Stimulated activated naive B cell treated with anti-CD40 and anti-IgM and Interleukin-4, amounts not matched to agents 10 μg/mL and 1 μg/mL and 100 μg/mL, for 72 hours (primary cell): ENCODE measurements around the gene MRPL24.

Experiments
- ATAC-seq, 2 donors: fragments of 150-1000 bp; cut with Tn5 transposase; replicated peaks; 2 replicates each; pipeline ENCODE4 v1.10.0; 2021; ENCODE audit warnings: moderate library complexity in 1 of 2
- DNase-seq: peaks from one replicate; pipeline ENCODE4 v3.0.0; 2021
- H3K27ac Mint-ChIP-seq: one replicate; pipeline ENCODE4 v1.8.0; 2022; ENCODE audit warnings: mild to moderate bottlenecking, mixed read lengths
- H3K27me3 Mint-ChIP-seq, 2 donors: one replicate each; pipeline ENCODE4 v1.8.0; 2022; ENCODE audit warnings: mixed read lengths in 2 of 2
- H3K36me3 Mint-ChIP-seq, 2 donors: one replicate each; pipeline ENCODE4 v1.8.0; 2022; ENCODE audit warnings: mixed read lengths in 2 of 2, mild to moderate bottlenecking in 1 of 2
- H3K4me1 Mint-ChIP-seq, 2 donors: one replicate each; pipeline ENCODE4 v1.8.0; 2022; ENCODE audit warnings: mixed read lengths in 2 of 2, mild to moderate bottlenecking in 1 of 2
- H3K4me3 Mint-ChIP-seq, 2 donors: one replicate each; pipeline ENCODE4 v1.8.0; 2022; ENCODE audit warnings: mild to moderate bottlenecking in 2 of 2, mixed read lengths in 2 of 2, moderate library complexity in 1 of 2
- H3K9me3 Mint-ChIP-seq, 2 donors: one replicate each; pipeline ENCODE4 v1.8.0; 2022; ENCODE audit warnings: mixed read lengths in 2 of 2, mild to moderate bottlenecking in 1 of 2

MRPL24 gene

GRCh38 chr1:156740741-156741480, at the start of gene MRPL24:
Gene MRPL24, minus strand, starts transcription at chr1:156741088. Its CDS starts 2,384 bp downstream, at chr1:156738704.
- peaks cover 28 to 41% of the 10 kb centered on the region in 2 donors for H3K4me1 Mint-ChIP-seq
- ATAC-seq: peak; percentile 92 to 93

DNA sequence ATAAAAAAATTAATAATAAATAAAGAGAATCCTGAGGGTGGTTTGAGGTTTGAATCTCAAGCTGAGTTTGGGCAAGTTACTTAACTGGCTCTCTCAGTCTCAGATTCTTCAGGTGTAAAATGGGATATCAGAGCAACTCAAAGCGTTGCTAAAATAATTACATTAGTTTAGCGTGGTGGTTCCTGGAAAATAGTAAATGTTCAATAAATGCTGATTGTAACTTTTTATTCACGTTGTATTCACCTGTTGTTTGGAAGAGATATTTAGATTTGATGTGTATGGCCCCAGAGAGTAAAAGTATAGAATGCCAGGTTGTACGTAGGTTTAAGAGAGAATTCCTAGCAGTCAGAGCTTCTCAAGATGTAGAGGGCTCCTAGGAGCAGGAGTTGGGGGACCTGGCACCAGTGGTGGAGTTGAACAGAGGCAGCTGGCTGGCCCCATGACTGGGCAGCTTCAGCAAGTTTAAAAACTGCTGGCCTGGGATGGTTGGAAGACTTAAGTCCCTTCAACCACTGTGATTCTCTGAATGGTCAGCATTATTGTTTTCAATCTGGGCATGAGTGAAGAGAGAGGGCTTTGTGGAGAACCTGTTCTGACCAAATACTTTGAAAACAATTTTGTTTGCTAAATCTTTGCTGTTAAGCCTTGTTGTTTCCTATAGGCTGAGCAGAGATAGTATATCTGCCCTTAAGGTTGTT, 48.9 kb upstream of the MRPL24 start:
- H3K27me3 Mint-ChIP-seq: no peaks in the 10 kb centered on the region
- peaks cover 9 to 12% of the 10 kb centered on the region in 2 donors for H3K4me1 Mint-ChIP-seq
- peaks cover 44 to 62% of the 10 kb centered on the region in 2 donors for H3K36me3 Mint-ChIP-seq
- no peak for ATAC-seq
- no peaks in the 10 kb centered on the region for H3K9me3 Mint-ChIP-seq
- no peak for DNase-seq
- H3K4me3 Mint-ChIP-seq: no peak overlapping the region
- H3K27ac Mint-ChIP-seq: peak overlapping the region; percentile 22

More at GRCh38 chr1:156740741-156741480, at the start of gene MRPL24:
- Mint-ChIP-seq H3K9me3 (peaks cover 0 to 2% of the 10 kb centered on the region in 2 donors), H3K27ac (peak within 1 kb of the TSS; percentile 98), H3K27me3 (no peaks in the 10 kb centered on the region), H3K36me3 (peaks cover 54 to 75% of the 10 kb centered on the region in 2 donors), H3K4me3 (peak within 1 kb of the TSS; percentile 94 to 96)
- peak; percentile 97 for DNase-seq

DNA sequence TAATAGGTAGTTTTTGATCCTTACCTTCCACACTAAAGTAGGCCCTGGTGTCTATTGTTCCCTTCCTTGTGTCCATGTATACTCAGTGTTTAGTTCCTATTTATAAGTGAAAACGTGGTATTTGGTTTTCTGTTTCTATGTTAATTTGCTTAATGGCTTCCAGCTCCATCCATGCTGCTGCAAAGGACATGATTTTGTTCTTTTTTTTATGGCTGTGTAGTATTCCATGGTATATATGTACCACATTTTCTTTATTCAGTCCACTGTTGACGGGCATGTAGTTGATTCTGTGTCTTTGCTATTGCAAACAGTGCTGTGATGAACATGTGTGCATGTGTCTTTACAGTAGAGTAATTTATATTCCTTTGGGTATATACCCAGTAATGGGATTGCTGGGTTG, 47.2 kb upstream of the MRPL24 start:
- Mint-ChIP-seq H3K9me3 (no peaks in the 10 kb centered on the region), H3K27me3 (no peaks in the 10 kb centered on the region), H3K27ac (no peak overlapping the region), H3K36me3 (peaks cover 42 to 60% of the 10 kb centered on the region in 2 donors), H3K4me3 (no peak overlapping the region), H3K4me1 (peaks cover 9 to 12% of the 10 kb centered on the region in 2 donors)
- DNase-seq (no peak), ATAC-seq (no peak)

GRCh38 chr1:156786640-156787039, 45.8 kb upstream of the MRPL24 start:
- peak overlapping the region; percentile 86 for H3K27ac Mint-ChIP-seq
- DNase-seq (no peak), ATAC-seq (no peak)
- H3K27me3 Mint-ChIP-seq: no peaks in the 10 kb centered on the region
- peaks cover 12 to 17% of the 10 kb centered on the region in 2 donors for H3K4me1 Mint-ChIP-seq
- H3K9me3 Mint-ChIP-seq: no peaks in the 10 kb centered on the region
- H3K36me3 Mint-ChIP-seq: peaks cover 40 to 62% of the 10 kb centered on the region in 2 donors
- no peak overlapping the region for H3K4me3 Mint-ChIP-seq

GRCh38 chr1:156785458-156785857, 44.6 kb upstream of the MRPL24 start:
- peaks cover 38 to 68% of the 10 kb centered on the region in 2 donors for H3K36me3 Mint-ChIP-seq
- H3K27ac Mint-ChIP-seq: peak overlapping the region; percentile 65
- peaks cover 16 to 26% of the 10 kb centered on the region in 2 donors for H3K4me1 Mint-ChIP-seq
- H3K27me3 Mint-ChIP-seq: no peaks in the 10 kb centered on the region
- no peak overlapping the region for H3K4me3 Mint-ChIP-seq
- H3K9me3 Mint-ChIP-seq: no peaks in the 10 kb centered on the region
- DNase-seq (no peak), ATAC-seq (no peak)

DNA sequence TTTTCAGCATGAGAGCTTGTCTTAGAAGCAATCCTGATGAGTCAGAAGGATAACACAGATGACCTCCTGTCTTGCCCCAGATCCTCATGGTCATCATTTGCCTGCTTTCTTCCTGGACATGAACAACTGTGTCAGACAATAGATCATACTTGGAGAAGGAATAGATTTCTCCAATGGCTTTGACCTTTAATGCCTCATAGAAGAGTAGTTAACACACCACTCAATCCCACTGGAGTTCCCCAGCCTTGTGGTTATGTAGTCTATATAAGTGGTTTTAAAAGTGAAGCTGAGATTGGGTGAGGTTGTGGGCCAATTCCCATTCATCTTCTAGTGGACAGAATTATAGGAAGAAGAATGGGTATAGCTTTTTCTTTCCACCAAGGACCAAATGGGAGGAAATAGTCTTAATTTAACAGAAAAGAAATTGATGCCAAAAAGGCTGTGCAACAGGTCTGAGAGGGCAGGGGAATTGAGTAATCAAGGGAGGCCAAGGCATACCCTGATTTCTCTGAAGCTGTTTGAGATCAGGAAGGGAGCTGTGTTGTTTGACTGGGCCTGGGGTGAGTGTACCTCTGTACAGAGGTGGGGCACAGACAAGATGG, 40.8 kb upstream of the MRPL24 start:
- Mint-ChIP-seq H3K4me1 (peaks cover 22 to 40% of the 10 kb centered on the region in 2 donors), H3K9me3 (no peaks in the 10 kb centered on the region), H3K27me3 (no peaks in the 10 kb centered on the region), H3K36me3 (peaks cover 16 to 43% of the 10 kb centered on the region in 2 donors), H3K4me3 (no peak overlapping the region), H3K27ac (no peak overlapping the region)
- DNase-seq (no peak), ATAC-seq (no peak)

DNA sequence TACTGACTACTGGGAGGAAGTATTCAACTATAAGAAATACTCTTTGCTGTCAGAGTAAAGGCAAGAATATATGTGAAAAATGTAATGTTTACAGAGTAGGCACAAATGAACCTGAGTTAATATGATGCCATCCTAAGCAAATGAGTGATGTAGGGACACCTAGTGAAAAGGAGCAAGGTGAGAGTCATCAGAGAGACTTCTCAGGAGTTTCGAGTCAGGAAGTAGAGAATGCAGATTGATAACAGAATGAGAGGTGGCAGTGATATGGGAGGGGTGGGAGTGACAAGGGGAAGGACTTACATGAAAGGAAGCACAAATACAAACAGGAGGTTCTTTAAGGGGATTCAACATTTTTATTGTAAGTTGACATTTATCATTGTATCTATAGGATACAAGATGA, 36.7 kb upstream of the MRPL24 start:
- Mint-ChIP-seq H3K36me3 (peaks cover 24 to 38% of the 10 kb centered on the region in 2 donors), H3K4me1 (peaks cover 34 to 60% of the 10 kb centered on the region in 2 donors), H3K27ac (no peak overlapping the region), H3K9me3 (no peaks in the 10 kb centered on the region), H3K27me3 (no peaks in the 10 kb centered on the region), H3K4me3 (no peak overlapping the region)
- DNase-seq (no peak), ATAC-seq (no peak)

DNA sequence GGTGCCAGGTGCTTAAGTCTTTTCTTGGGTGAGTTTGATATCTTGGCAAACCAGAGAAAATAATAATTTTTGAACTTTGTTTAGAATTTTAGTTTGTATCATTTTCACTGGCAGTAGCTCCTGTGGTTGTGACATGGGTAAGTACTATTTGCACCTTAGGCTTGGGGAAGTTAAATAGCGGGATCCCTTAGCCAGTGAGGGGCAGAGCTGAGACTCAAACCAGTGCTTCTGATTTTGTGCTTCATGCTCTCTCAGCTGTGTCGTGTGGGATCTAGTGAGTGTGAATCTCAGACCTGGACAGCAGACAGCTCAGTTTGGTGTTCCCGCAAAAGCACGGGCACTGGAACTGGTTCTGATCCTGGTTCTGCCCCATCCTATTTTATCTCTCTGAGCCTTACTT, 36.1 kb upstream of the MRPL24 start:
- Mint-ChIP-seq H3K36me3 (peaks cover 23 to 34% of the 10 kb centered on the region in 2 donors), H3K4me3 (no peak overlapping the region), H3K27me3 (no peaks in the 10 kb centered on the region), H3K4me1 (peaks cover 34 to 64% of the 10 kb centered on the region in 2 donors), H3K27ac (no peak overlapping the region), H3K9me3 (no peaks in the 10 kb centered on the region)
- ATAC-seq (no peak), DNase-seq (no peak)

GRCh38 chr1:156775799-156776198, 34.9 kb upstream of the MRPL24 start:
- no peaks in the 10 kb centered on the region for H3K27me3 Mint-ChIP-seq
- peaks cover 33 to 61% of the 10 kb centered on the region in 2 donors for H3K4me1 Mint-ChIP-seq
- DNase-seq (no peak), ATAC-seq (no peak)
- no peaks in the 10 kb centered on the region for H3K9me3 Mint-ChIP-seq
- H3K36me3 Mint-ChIP-seq: peaks cover 24 to 30% of the 10 kb centered on the region in 2 donors
- no peak overlapping the region for H3K4me3 Mint-ChIP-seq
- H3K27ac Mint-ChIP-seq: peak overlapping the region; percentile 77

DNA sequence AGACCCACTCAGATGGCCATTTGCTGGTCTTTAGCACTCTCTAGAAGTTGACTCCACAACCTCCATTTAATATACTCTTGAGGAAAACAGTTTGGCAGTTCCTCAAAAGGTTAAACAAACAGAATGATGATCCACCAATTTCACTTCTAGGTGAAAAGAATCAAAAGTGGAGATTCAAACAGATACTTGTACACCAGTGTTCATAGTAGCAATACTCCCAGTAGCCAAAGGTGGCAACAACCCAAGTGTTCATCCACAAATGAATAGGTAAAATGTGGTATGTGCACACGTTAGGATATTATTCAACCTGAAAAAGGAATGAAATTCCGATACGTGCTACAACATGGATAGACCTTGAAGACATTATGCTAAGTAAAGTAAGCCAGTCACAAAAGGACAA, 32.7 kb upstream of the MRPL24 start:
- no peak for ATAC-seq
- no peak for DNase-seq
- Mint-ChIP-seq H3K4me3 (no peak overlapping the region), H3K9me3 (no peaks in the 10 kb centered on the region), H3K27me3 (no peaks in the 10 kb centered on the region), H3K4me1 (peaks cover 44 to 82% of the 10 kb centered on the region in 2 donors), H3K27ac (no peak overlapping the region), H3K36me3 (peaks cover 33 to 43% of the 10 kb centered on the region in 2 donors)

- Mint-ChIP-seq H3K4me3 (no peak overlapping the region), H3K27ac (peak overlapping the region; percentile 0), H3K4me1 (peaks cover 45 to 80% of the 10 kb centered on the region in 2 donors), H3K27me3 (no peaks in the 10 kb centered on the region), H3K36me3 (peaks cover 33 to 46% of the 10 kb centered on the region in 2 donors), H3K9me3 (no peaks in the 10 kb centered on the region)
- ATAC-seq (no peak), DNase-seq (no peak)
These were observed 32.0 kb upstream of the MRPL24 start for GRCh38 chr1:156772728-156773497.

- H3K27me3 Mint-ChIP-seq: no peaks in the 10 kb centered on the region
- H3K36me3 Mint-ChIP-seq: peaks cover 33 to 46% of the 10 kb centered on the region in 2 donors
- no peak overlapping the region for H3K4me3 Mint-ChIP-seq
- DNase-seq (no peak), ATAC-seq (no peak)
- no peaks in the 10 kb centered on the region for H3K9me3 Mint-ChIP-seq
- H3K4me1 Mint-ChIP-seq: peaks cover 40 to 73% of the 10 kb centered on the region in 2 donors
- H3K27ac Mint-ChIP-seq: no peak overlapping the region
These were observed 31.3 kb upstream of the MRPL24 start for GRCh38 chr1:156772222-156772621.

DNA sequence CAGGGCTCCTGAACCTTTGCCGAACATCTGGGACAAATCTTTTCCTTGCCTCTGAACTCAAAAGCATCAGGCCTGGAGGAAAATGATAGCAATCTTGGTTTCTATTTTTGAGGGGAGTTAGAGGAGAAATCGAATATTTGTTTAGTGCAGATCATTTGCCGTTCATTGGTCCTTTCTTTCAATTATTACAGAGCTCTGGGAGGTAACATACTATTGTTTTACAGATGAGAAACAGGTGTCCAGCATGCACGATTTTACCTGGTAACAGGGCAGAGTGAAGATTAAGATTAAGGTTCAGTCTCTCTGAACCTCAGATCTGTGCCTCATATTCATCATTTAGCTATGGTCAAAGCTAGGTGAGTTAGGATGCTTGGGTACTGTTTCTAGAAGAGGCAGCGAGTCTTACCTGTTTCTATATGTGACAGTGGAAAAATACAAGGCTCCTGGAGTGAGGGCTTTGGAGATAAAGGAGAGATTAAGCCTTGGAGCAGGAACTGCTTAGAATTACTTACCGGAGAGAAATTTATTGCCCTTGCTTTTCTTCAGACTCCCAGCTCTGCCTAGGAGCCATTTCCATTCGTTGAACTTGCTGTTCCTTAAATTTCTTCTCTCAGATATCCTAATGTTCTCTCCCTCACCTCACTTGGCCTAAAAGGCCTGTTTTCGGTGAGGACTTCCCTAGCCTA, 27.9 kb upstream of the MRPL24 start:
- Mint-ChIP-seq H3K4me1 (peaks cover 35 to 62% of the 10 kb centered on the region in 2 donors), H3K4me3 (no peak overlapping the region), H3K9me3 (no peaks in the 10 kb centered on the region), H3K27ac (no peak overlapping the region), H3K27me3 (no peaks in the 10 kb centered on the region), H3K36me3 (peaks cover 24 to 43% of the 10 kb centered on the region in 2 donors)
- no peak for ATAC-seq
- DNase-seq: no peak
